Erythroblast (primary cell): ENCODE results near the gene LRP1B.

ENCODE experiments used
- GATA1 ChIP-seq: IDR thresholded peaks from 2 replicates; pipeline ENCODE4 v1.6.1; 2011; ENCODE audit warnings: low read depth, mild to moderate bottlenecking, control low read depth, low read length, moderate library complexity
- POLR2A ChIP-seq: IDR thresholded peaks from 2 replicates; pipeline ENCODE4 v1.6.1; 2011; ENCODE audit warnings: mild to moderate bottlenecking, low read length

GRCh38 chr2:141001750-141002149 lies 1129.1 kb downstream of the LRP1B start:
- TF ChIP-seq POLR2A (no peak), GATA1 (no peak)
